Activated naive CD4-positive, alpha-beta T cell (primary cell): Measurements from ENCODE around the gene RABIF.
"Not testable (repeated sequence)": the region's sequence is repeated elsewhere in the genome, so short reads cannot be mapped to it uniquely, and the experiment has no call there.

ENCODE experiments used
- DNase-seq, 4 experiments: peaks; one replicate each; lab custom pipeline; 2025; lab: John Stamatoyannopoulos, UW

The RABIF gene

GRCh38 chr1:202888531-202889360 is at the start of gene RABIF:
TSS of gene RABIF (minus strand) at chr1:202889149. CDS start at chr1:202889098, 51 bp downstream.
- DNase-seq: peak; percentile 86 to 96 (median 92)

- no peak for DNase-seq
Measured at GRCh38 chr1:202938287-202938925, 49.5 kb upstream of the RABIF start.

GRCh38 chr1:202936409-202936808 is 47.5 kb upstream of the RABIF start:
- DNase-seq: not testable (repeated sequence)

GRCh38 chr1:202935844-202936243 is 46.9 kb upstream of the RABIF start:
- DNase-seq: no peak

- DNase-seq: no peak
Measured at GRCh38 chr1:202934755-202935154, 45.8 kb upstream of the RABIF start.

- DNase-seq: no peak
Measured at GRCh38 chr1:202932476-202932875, 43.5 kb upstream of the RABIF start.

- peak; percentile 77 to 90 (median 82) for DNase-seq
Measured at GRCh38 chr1:202926581-202927491, 37.9 kb upstream of the RABIF start, which contains the start of gene KLHL12. TSS of gene KLHL12 (minus strand) at chr1:202927234. CDS start at chr1:202925162, 2,072 bp downstream.

GRCh38 chr1:202923533-202923932 is 34.6 kb upstream of the RABIF start:
- DNase-seq: no peak

- no peak for DNase-seq
Measured at GRCh38 chr1:202919615-202920014, 30.7 kb upstream of the RABIF start.

GRCh38 chr1:202915146-202915545 is 26.2 kb upstream of the RABIF start:
- DNase-seq: no peak

- not testable (repeated sequence) for DNase-seq
Measured at GRCh38 chr1:202912476-202912875, 23.5 kb upstream of the RABIF start.

GRCh38 chr1:202909494-202909893 is 20.5 kb upstream of the RABIF start:
- DNase-seq: no peak

GRCh38 chr1:202908998-202909397 is 20.0 kb upstream of the RABIF start:
- no peak for DNase-seq

GRCh38 chr1:202905331-202905730 is 16.4 kb upstream of the RABIF start:
- DNase-seq: no peak

- DNase-seq: not testable (repeated sequence)
Measured at GRCh38 chr1:202903808-202904207, 14.9 kb upstream of the RABIF start.

GRCh38 chr1:202901555-202901954 is 12.6 kb upstream of the RABIF start:
- DNase-seq: no peak

GRCh38 chr1:202892501-202892900 is 3.6 kb upstream of the RABIF start:
- no peak for DNase-seq

- DNase-seq: no peak
Measured at GRCh38 chr1:202890392-202890791, 1.4 kb upstream of the RABIF start.

GRCh38 chr1:202888221-202888530 is 773 bp downstream of the RABIF start:
- DNase-seq: no peak

GRCh38 chr1:202880961-202881460 is 7.9 kb downstream of the RABIF start:
- DNase-seq: no peak

GRCh38 chr1:202880062-202880461 is 8.9 kb downstream of the RABIF start:
- no peak for DNase-seq

- no peak for DNase-seq
Measured at GRCh38 chr1:202879128-202879527, 9.8 kb downstream of the RABIF start.
